H9 (cell line): ENCODE data around the gene P2RY14. TPM values are rescaled to one million over a fixed set of nuclear protein-coding genes. Genes with fewer than 3 reads are reported as not detected.

ENCODE experiments used
- DNase-seq: peaks from one replicate; pipeline ENCODE4 v3.0.0-alpha.2; 2017
- H2AFZ ChIP-seq: one replicate; pipeline ENCODE4 v1.6.1; 2013; ENCODE audit warnings: mild to moderate bottlenecking, low read length, control low read depth, moderate library complexity
- H2AK5ac ChIP-seq: 2 replicates; pipeline ENCODE4 v1.6.1; 2013; ENCODE audit warnings: low read length, control low read depth, mixed read lengths; ENCODE audit not compliant: insufficient read length
- H2BK120ac ChIP-seq: one replicate; pipeline ENCODE4 v1.6.1; 2013; ENCODE audit warnings: low read depth, mild to moderate bottlenecking, low read length, control low read depth, inconsistent platforms; ENCODE audit not compliant: poor library complexity, severe bottlenecking
- H2BK12ac ChIP-seq: 2 replicates; pipeline ENCODE4 v1.6.1; 2013; ENCODE audit warnings: low read length, control low read depth, mixed read lengths, low read depth; ENCODE audit not compliant: insufficient read length
- H2BK15ac ChIP-seq: 2 replicates; pipeline ENCODE4 v1.6.1; 2013; ENCODE audit warnings: low read depth, low read length, control low read depth
- H2BK20ac ChIP-seq: one replicate; pipeline ENCODE4 v1.6.1; 2013; ENCODE audit warnings: low read depth, mild to moderate bottlenecking, low read length, control low read depth, inconsistent platforms; ENCODE audit not compliant: poor library complexity, severe bottlenecking
- H2BK5ac ChIP-seq: 2 replicates; pipeline ENCODE4 v1.6.1; 2013; ENCODE audit warnings: low read length, control low read depth, mixed read lengths; ENCODE audit not compliant: insufficient read length
- H3K14ac ChIP-seq: 2 replicates; pipeline ENCODE4 v1.6.1; 2013; ENCODE audit warnings: low read length, control low read depth; ENCODE audit not compliant: insufficient read depth
- H3K18ac ChIP-seq: 2 replicates; pipeline ENCODE4 v1.6.1; 2013; ENCODE audit warnings: low read depth, mild to moderate bottlenecking, mixed read lengths, low read length, control low read depth; ENCODE audit not compliant: insufficient read length
- H3K23ac ChIP-seq: 2 replicates; pipeline ENCODE4 v1.6.1; 2013; ENCODE audit warnings: low read length, control low read depth, mixed read lengths, low read depth; ENCODE audit not compliant: insufficient read length
- H3K23me2 ChIP-seq: 2 replicates; pipeline ENCODE4 v1.6.1; 2013; ENCODE audit warnings: low read depth, mild to moderate bottlenecking, mixed read lengths, low read length, control low read depth; ENCODE audit not compliant: insufficient read length, poor library complexity, severe bottlenecking
- H3K27ac ChIP-seq: 2 replicates; pipeline ENCODE4 v1.5.1; 2013; ENCODE audit warnings: low read length, control low read depth, mixed read lengths, low read depth; ENCODE audit not compliant: insufficient read length
- H3K27me3 ChIP-seq: 2 replicates; pipeline ENCODE4 v1.6.1; 2013; ENCODE audit warnings: low read length, control low read depth, inconsistent platforms; ENCODE audit not compliant: insufficient read depth
- H3K4ac ChIP-seq: 2 replicates; pipeline ENCODE4 v1.6.1; 2013; ENCODE audit warnings: low read depth, mild to moderate bottlenecking, control low read depth, inconsistent platforms, low read length, moderate library complexity
- H3K4me1 ChIP-seq: 2 replicates; pipeline ENCODE4 v1.6.1; 2013; ENCODE audit warnings: low read length, control low read depth, inconsistent platforms; ENCODE audit not compliant: insufficient read depth
- H3K4me2 ChIP-seq: 2 replicates; pipeline ENCODE4 v1.6.1; 2013; ENCODE audit warnings: low read length, control low read depth, mixed read lengths; ENCODE audit not compliant: insufficient read length, insufficient read depth
- H3K56ac ChIP-seq: 2 replicates; pipeline ENCODE4 v1.6.1; 2013; ENCODE audit warnings: low read depth, mild to moderate bottlenecking, mixed read lengths, low read length, control low read depth; ENCODE audit not compliant: insufficient read length
- H3K79me1 ChIP-seq: 2 replicates; pipeline ENCODE4 v1.6.1; 2013; ENCODE audit warnings: low read depth, mild to moderate bottlenecking, moderate library complexity, low read length, control low read depth, inconsistent platforms; ENCODE audit not compliant: insufficient read depth, poor library complexity, severe bottlenecking
- H3K79me2 ChIP-seq: 2 replicates; pipeline ENCODE4 v1.6.1; 2013; ENCODE audit warnings: low read length, control low read depth, inconsistent platforms; ENCODE audit not compliant: insufficient read depth
- H3K9ac ChIP-seq: 2 replicates; pipeline ENCODE4 v1.6.1; 2013; ENCODE audit warnings: low read length, control low read depth, mixed read lengths; ENCODE audit not compliant: insufficient read length; ENCODE audit errors: extremely low read depth
- H3K9me3 ChIP-seq: one replicate; pipeline ENCODE4 v1.6.1; 2013; ENCODE audit warnings: low read depth, low read length, inconsistent platforms; ENCODE audit not compliant: control insufficient read depth
- H3T11ph ChIP-seq: one replicate; pipeline ENCODE4 v1.6.1; 2013; ENCODE audit warnings: mild to moderate bottlenecking, low read length, control low read depth, inconsistent platforms
- H4K20me1 ChIP-seq: one replicate; pipeline ENCODE4 v1.6.1; 2013; ENCODE audit not compliant: control insufficient read depth, insufficient read length, insufficient read depth
- H4K5ac ChIP-seq: 2 replicates; pipeline ENCODE4 v1.6.1; 2013; ENCODE audit warnings: low read depth, mild to moderate bottlenecking, mixed read lengths, low read length, control low read depth; ENCODE audit not compliant: insufficient read length
- H4K8ac ChIP-seq: replicated peaks from 2 replicates; pipeline ENCODE4 v1.6.1; 2013; ENCODE audit warnings: low read length, control low read depth, mixed read lengths, low read depth; ENCODE audit not compliant: insufficient read length
- H4K91ac ChIP-seq: 2 replicates; pipeline ENCODE4 v1.6.1; 2013; ENCODE audit warnings: low read depth, mild to moderate bottlenecking, moderate library complexity, mixed read lengths, low read length, control low read depth; ENCODE audit not compliant: insufficient read length
- H3K27ac Mint-ChIP-seq, 3 experiments: 2 replicates in 2 of 3; 3 replicates in 1 of 3; pipeline ENCODE4 v1.8.0; 2020 to 2021; ENCODE audit warnings: mixed read lengths in 3 of 3, mild to moderate bottlenecking in 1 of 3, moderate library complexity in 1 of 3
- H3K27me3 Mint-ChIP-seq: 2 replicates; pipeline ENCODE4 v1.8.0; 2021; ENCODE audit warnings: low read depth, mild to moderate bottlenecking, moderate library complexity, mixed read lengths
- H3K36me3 Mint-ChIP-seq, 3 experiments: 2 replicates in 2 of 3; 3 replicates in 1 of 3; pipeline ENCODE4 v1.8.0; 2020 to 2021; ENCODE audit warnings: low read depth in 3 of 3, mixed read lengths in 3 of 3; ENCODE audit not compliant: insufficient read depth in 1 of 3
- H3K4me1 Mint-ChIP-seq, 2 experiments: 2 replicates each; pipeline ENCODE4 v1.8.0; 2020; ENCODE audit warnings: mixed read lengths in 2 of 2
- H3K4me3 Mint-ChIP-seq, 2 experiments: 2 replicates in 1 of 2; 3 replicates in 1 of 2; pipeline ENCODE4 v1.8.0; 2020 to 2021; ENCODE audit warnings: mild to moderate bottlenecking in 2 of 2, mixed read lengths in 2 of 2, moderate library complexity in 1 of 2
- H3K9me3 Mint-ChIP-seq, 2 experiments: 2 replicates in 1 of 2; 3 replicates in 1 of 2; pipeline ENCODE4 v1.8.0; 2020; ENCODE audit warnings: mild to moderate bottlenecking in 2 of 2, mixed read lengths in 2 of 2, moderate library complexity in 1 of 2
- WGBS: extraction: QIAGEN DNeasy Blood & Tissue Kit; methylation state at CpG from one replicate; pipeline ENCODE4 v1.1.7; 2013; ENCODE audit warnings: missing lambda C conversion rate, low lambda C conversion rate, mixed read lengths; ENCODE audit not compliant: insufficient read length; ENCODE audit errors: extremely low coverage; 5-methylcytosine and 5-hydroxymethylcytosine counted together
- total RNA-seq: library from RNA; stranded (reverse); gene quantifications from 2 replicates; pipeline ENCODE4 v1.2.1, GENCODE V29; 2021
- TF ChIP-seq, protein P1 (sequence below): fragments of 200-600 bp; sonication (generic); conservative IDR thresholded peaks from 3 replicates; pipeline ENCODE4 v1.8.0; 2021; ENCODE audit warnings: antibody characterized with exemption, mild to moderate bottlenecking

P2RY14 gene
- total RNA-seq, 1 experiment from 2014 or later = not detected

DNA sequence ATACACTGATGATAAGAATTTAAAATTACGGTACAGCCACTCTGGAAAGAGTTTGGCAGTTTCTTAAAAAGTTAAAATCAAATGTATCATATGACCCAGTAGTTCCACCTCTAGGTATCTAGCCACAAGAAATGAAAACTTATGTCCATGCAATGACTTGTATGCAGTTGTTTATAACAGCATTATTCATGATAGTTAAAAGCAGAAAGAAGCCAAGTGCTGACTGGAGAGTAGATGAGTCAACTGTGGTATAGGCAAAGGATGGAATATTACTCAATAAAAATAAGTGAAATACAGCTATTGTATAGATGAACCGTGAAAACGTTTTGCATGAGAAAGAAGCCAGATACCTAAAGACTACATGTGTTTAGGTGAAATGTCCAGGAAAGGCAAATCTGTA lies 23.4 kb upstream of the P2RY14 start:
- no CpG with 5 or more reads among the region's 3 CpGs for WGBS
- Histone ChIP-seq H3K27ac (no peak overlapping the region), H3K27me3 (no peaks in the 10 kb centered on the region), H2BK120ac (no peak overlapping the region), H3K9me3 (no peaks in the 10 kb centered on the region), H3K18ac (no peak overlapping the region), H4K20me1 (no peaks in the 10 kb centered on the region), H4K91ac (no peak overlapping the region), H3K23ac (no peak overlapping the region), H2BK20ac (no peak overlapping the region), H3K14ac (no peak overlapping the region), H3K79me2 (no peaks in the 10 kb centered on the region), H3K56ac (no peak overlapping the region), H3K23me2 (no peaks in the 10 kb centered on the region), H3K79me1 (no peaks in the 10 kb centered on the region), H3K4me2 (no peak overlapping the region), H2BK15ac (no peak overlapping the region), H3T11ph (no peak overlapping the region), H2AFZ (no peak overlapping the region), H3K4ac (no peak overlapping the region), H3K4me1 (peaks cover 9% of the 10 kb centered on the region; the same call in 1 of the 2 replicates), H4K5ac (no peak overlapping the region), H3K9ac (no peak overlapping the region), H4K8ac (no peak overlapping the region), H2BK12ac (no peak overlapping the region), H2AK5ac (no peak overlapping the region), H2BK5ac (no peak overlapping the region)
- Mint-ChIP-seq H3K9me3 (no peaks in the 10 kb centered on the region), H3K4me1 (peaks cover 32 to 36% of the 10 kb centered on the region in 2 experiments), H3K27ac (no peak overlapping the region), H3K27me3 (no peaks in the 10 kb centered on the region), H3K36me3 (no peaks in the 10 kb centered on the region), H3K4me3 (no peak overlapping the region)
- no peak for DNase-seq
- TF ChIP-seq, protein P1, sequence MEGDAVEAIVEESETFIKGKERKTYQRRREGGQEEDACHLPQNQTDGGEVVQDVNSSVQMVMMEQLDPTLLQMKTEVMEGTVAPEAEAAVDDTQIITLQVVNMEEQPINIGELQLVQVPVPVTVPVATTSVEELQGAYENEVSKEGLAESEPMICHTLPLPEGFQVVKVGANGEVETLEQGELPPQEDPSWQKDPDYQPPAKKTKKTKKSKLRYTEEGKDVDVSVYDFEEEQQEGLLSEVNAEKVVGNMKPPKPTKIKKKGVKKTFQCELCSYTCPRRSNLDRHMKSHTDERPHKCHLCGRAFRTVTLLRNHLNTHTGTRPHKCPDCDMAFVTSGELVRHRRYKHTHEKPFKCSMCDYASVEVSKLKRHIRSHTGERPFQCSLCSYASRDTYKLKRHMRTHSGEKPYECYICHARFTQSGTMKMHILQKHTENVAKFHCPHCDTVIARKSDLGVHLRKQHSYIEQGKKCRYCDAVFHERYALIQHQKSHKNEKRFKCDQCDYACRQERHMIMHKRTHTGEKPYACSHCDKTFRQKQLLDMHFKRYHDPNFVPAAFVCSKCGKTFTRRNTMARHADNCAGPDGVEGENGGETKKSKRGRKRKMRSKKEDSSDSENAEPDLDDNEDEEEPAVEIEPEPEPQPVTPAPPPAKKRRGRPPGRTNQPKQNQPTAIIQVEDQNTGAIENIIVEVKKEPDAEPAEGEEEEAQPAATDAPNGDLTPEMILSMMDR = no peak
